ENCODE data around the gene TTC33.
"Not testable (repeated sequence)": the region's sequence is repeated elsewhere in the genome, so short reads cannot be mapped to it uniquely, and the experiment has no call there.

The TTC33 gene

DNA sequence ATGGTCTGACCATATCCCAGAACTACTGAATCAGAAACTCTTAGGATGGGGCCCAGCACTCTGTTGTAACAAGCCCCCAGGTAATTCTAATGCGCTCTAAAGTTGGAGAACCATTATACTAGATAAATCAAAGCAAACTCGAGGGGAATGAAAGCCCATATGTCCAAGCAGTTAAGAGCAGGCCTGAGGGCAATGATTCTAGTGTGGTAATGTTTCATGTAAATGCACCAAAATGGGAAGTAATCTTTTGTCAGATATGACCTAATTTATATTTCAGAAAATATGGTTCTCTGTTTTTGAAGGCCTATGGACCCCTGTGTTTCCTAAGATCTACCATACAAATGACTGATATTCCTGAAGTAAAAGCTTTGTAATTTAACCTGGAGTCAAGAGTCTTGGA lies 184.0 kb downstream of the TTC33 start:
- no peak for DNase-seq (ENCODE audit: low read depth)

GRCh38 chr5:40570408-40571129 lies 185.2 kb downstream of the TTC33 start:
- no peak for DNase-seq (ENCODE audit: low read depth)

DNA sequence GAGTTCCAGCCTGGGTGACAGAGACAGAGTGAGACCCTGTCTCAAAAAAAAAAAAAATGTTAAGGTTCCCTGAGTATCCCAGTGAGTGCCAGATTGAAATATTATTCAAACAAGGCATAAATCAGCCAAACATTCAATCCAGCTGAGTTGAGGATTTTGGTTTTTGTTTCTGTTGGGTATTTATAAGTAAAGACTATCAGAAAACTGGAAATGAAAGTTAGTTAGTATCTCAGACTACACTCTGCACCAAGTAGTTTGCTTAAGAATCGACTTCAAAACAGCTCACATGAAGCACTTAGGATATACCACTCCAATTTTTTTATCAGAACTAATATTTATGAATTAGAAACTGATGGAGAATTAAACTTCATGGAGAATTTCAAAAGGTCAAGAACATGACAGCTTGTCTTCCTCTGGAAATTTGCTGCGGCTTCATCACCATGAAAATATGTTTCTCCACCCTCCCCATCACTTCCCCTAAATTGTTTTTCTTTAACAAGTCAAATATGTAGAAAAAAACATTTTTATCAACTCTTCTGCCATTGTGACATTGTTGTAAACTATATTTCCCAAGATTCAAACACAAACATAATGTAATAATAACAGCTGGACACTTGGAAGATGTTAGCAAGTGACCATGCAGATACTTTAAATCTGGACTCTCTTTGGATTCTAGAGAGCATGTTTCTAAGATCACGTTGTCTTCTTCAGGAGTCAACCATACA lies 186.1 kb downstream of the TTC33 start:
- DNase-seq (ENCODE audit: low read depth) = no peak

DNA sequence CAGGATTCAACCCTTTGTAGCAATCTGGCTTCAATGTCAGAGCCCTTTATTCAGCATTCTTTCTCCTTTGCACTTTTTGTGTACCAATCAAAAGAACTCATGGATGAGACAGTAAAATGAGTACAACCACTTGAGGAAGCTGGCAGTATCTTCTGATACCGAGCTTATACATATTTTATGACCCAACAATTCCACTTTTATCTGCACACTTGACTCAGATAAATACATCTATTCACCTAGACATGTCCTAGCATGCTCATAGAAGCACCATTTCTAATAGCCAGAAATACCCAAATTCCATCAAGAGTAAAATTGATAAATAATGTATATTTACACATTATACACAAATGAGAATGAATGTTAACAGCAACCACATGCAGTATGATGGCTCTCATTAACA lies 187.2 kb downstream of the TTC33 start:
- no peak for DNase-seq (ENCODE audit: low read depth)

DNA sequence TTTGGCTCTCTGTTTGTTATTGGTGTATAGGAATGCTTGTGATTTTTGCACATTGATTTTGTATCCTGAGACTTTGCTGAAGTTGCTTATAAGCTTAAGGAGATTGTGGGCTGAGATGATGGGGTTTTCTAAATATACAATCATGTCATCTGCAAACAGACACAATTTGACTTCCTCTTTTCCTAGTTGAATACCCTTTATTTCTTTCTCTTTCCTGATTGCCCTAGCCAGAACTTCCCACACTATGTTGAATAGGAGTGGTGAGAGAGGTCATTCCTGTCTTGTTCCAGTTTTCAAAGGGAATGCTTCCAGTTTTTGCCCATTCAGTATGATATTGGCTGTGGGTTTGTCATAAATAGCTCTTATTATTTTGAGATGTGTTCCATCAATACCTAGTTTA lies 192.6 kb downstream of the TTC33 start:
- not testable (repeated sequence) for DNase-seq (ENCODE audit: low read depth)

GRCh38 chr5:40560474-40561110 lies 195.2 kb downstream of the TTC33 start:
- DNase-seq (ENCODE audit: low read depth) = no peak

DNA sequence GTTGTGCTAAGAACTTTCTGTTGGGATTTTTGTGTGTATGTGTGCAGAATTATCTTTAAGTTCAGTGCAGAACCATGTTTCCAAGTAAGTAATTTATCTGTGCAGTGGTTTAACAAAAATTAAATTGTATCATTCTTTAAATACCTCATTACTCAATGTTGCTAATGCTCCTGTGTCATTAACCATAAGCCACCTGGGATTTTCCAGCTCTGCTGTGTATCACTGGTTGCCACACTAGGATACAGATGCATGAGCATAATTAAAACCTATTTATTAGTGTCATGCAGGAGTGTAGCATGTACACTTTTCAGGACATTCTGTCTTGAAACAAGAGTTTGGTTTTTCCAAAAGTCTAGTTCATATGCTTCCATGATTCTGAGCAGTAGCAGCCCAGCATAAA lies 196.5 kb downstream of the TTC33 start:
- DNase-seq (ENCODE audit: low read depth) = no peak

- no peak for DNase-seq (ENCODE audit: low read depth)
These were observed 198.3 kb downstream of the TTC33 start for GRCh38 chr5:40557501-40557900.

DNA sequence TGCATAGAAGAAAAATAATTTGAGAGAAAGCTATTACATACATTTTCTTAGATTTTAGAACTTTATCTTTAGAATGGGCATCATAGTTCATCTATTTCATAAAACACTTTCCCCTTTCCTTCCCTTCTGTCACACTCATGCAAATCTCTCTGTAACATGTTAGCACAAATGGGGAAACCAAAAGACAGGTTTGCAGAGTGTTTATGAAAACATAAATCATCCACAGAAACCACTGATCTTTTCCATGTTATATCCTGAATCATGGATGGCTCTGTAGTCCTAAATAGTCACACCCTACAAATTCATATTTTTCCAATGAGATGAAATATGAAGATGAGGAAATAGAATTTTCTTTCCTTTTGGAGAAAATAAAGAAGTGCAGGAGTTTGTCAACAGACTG lies 198.9 kb downstream of the TTC33 start:
- DNase-seq (ENCODE audit: low read depth) = no peak

DNA sequence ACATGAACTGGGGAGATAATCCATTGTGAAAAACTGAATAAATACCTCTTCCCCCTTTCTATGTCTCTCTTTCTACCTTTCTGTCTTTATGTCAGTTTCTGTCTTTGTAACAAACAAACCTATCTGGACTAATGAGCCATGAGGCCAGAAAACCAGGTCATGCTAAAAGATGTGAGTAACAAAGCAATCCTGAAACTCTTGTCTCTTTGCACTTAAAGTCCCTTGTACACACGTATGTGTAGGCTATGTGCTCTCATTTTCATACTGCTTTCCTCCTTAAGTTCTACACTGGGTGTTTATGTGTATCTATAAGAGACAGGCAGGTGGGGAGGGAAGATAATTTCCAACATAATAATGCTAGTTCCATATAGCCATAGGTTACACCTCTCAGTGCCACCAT lies 199.9 kb downstream of the TTC33 start:
- DNase-seq (ENCODE audit: low read depth) = no peak

DNA sequence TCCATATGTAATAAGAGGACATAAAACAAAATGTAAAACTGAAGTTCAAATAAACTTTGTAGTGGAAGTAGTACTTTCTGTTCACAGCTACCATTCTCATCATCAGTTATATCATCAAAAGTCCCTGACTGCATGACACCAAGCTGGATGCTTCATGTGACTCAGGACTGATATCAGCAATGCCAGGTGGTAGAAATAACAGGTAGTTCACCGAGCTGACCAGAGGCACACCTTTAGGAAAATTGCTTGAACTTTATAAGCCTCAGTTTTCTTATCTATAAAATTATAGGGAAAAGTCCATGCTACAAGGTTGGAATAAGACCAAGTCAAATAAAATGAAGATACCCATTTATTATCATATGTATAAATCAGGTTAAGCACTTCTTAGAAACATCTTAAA lies 200.9 kb downstream of the TTC33 start:
- no peak for DNase-seq (ENCODE audit: low read depth)

DNA sequence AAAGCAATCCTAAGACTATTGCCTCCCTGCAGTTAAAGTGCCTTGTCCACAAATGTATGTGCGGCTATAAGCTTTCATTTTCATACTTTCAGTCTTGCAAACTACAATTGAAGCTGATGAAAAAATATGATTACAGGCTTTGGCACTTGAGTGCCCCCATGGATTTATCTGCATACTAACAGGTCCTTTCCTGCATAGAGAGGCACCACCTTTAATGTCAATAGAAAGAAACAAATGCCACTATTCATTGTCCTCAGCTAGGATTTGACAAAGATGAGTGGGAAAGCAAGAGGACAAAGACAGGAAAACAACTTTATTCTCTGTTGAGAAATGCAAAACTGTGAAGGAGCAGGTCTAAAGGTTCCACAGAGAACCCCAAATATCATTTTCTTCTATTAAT lies 201.7 kb downstream of the TTC33 start:
- DNase-seq (ENCODE audit: low read depth) = no peak

GRCh38 chr5:40552981-40553380 lies 202.8 kb downstream of the TTC33 start:
- no peak for DNase-seq (ENCODE audit: low read depth)

DNA sequence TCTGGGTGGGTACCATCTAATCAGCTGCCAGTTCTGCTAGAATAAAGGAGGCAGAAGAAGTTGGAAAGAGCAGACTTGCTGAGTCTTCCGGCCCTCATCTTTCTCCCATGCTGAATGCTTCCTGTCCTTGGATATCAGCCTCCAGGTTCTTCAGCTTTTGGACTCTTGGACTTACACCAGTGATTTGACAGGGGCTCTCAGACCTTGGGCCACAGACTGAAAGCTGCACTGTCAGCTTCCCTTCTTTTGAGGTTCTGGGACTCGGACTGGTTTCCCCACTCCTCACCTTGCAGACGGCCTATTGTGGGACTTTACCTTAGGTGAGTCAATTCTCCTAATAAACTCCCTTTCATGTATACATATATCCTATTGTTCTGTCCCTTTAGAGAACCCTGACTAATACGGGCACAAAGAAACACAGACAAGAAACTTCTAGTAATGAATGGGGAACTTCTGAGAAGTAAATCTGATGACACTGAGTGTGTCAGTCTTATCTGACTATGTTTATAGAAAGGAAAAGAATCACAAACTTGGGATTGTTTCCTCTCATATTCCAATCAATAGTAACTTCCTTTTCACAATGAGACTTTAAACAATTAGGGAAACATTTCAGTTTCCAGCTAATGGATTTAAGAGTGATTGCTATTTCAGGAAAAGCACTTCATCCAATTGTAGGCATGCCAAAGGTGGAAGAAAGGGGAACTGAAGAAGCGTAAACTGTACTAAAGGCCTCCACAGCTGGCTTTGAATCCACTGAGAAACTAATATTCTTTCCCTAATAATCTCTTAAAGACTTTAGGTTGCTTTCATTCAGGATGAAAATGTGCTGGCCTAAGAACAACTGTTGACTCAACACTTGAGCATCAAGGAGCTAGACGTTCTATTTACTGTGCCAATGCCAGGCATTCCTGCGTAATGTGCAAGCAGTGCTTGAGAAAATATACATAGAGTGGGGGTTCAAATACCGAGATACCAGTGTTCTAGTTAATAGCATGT lies 204.0 kb downstream of the TTC33 start:
- no peak for DNase-seq (ENCODE audit: low read depth)

DNA sequence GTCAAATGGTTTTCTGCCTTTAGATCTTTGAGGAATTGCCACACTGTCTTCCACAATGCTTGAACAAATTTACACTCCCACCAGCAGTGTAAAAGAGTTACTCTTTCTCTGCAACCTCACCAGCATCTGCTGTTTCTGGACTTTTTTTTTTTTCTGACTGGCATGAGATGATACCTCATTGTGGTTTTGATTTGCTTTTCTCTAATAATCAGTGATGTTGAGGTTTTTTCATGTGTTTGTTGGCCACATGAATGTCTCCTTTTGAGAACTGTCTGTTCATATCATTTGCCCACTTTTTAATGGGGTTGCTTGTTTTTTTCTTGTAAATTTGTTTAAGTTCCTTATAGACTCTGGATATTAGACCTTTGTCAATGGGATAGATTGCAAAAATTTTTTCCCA lies 205.3 kb downstream of the TTC33 start:
- no peak for DNase-seq (ENCODE audit: low read depth)

GRCh38 chr5:40549616-40550015 lies 206.1 kb downstream of the TTC33 start:
- no peak for DNase-seq (ENCODE audit: low read depth)

DNA sequence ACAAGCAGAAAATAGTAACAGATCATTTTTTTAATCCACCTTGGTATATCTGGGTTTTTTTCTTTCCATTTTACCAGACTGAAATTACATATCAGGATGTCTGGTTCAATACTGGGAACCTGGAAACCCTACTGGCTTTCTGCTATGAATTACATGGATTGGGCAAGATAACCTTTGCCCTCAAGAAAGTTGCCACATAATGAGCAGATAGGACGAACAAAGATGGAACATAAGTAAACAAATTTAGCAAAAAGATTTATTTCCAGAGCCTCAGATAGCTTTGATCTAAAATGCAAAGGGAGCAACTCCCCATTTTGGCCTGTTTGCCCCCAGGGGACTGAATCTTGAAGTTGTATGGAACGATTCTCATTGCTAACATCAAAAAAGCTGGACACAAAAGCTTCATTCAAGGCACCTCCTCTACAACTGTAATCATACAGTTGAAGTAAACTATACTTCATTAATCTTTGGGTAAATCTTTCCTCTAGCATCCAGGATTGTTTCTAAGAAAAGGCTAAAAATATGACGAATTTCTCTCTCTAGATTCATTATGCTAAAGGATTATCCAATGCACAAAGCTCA lies 207.7 kb downstream of the TTC33 start:
- DNase-seq (ENCODE audit: low read depth) = no peak

- no peak for DNase-seq (ENCODE audit: low read depth)
These were observed 208.2 kb downstream of the TTC33 start for GRCh38 chr5:40547557-40547956.

DNA sequence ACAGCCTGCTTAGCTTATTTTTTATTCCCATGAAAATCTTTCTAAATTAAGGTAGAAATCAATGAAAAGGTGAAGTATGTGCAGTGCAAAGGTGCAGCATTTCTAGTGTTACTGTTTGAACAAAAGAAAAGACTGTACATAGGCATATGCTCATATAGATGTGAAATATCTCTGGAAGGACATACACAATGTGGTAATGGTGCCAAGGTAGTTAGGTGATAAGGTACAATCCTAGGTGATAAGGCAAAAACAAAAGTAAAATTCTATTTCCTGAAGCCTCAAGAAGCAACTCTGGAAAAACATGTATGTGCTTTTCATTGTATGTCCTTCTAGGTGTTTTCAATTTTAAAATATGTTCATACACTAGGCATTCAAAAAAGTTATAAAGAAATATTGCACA lies 215.5 kb downstream of the TTC33 start:
- DNase-seq (ENCODE audit: low read depth) = no peak

DNA sequence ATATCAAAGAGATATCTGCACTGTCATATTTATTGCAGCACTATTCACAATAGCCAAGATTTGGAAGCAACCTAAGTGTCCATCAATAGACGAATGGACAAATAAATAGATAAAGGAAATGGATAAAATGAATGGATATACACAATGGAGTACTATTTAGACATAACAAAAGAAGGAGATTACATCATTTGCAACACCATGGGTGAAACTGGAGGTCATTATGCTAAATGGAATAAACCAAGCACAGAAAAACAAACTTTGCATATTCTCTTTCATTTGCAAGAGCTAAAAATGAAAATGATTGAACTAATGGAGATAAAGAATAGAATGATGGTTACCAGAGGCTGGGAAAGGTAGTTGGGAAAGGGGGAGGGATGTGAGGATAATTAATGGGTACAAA lies 231.1 kb downstream of the TTC33 start:
- no peak for DNase-seq (ENCODE audit: low read depth)

DNA sequence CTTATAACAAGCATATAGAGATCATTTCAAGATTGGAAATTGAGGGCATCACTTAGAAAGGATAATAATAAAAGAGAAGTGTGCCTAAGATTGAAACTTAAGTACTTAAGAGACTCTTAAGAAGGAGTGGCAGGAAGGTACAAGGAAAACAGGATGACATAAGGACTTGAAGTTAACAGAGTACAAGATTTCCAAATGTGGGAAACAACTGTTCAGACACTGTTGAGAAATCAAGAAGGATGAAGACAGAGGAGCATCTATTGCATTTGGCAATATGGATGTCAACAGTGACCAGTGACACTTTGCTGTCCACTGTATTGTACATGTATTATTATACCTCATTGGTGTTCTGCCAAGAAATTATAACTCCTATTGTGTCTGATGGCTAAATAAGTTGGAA lies 233.8 kb downstream of the TTC33 start:
- no peak for DNase-seq (ENCODE audit: low read depth)

Data from activated gamma-delta T cell treated with anti-CD3 and anti-CD28 coated beads, Interleukin-2, amount 50 U/mL, for 16 hours (primary cell).